Caco-2 (cell line): Measurements from ENCODE around the gene FRMD3. TPM values are rescaled to one million over a fixed set of nuclear protein-coding genes. Genes with fewer than 3 reads are reported as not detected.

ENCODE experiments used
- BruUV-seq: library from RNA; stranded (reverse); fragments of 400-500 nt; replicated peaks from 2 replicates; lab custom pipeline; 2021; lab: Mats Ljungman, UMichigan
- CTCF ChIA-PET: fragments of 300-600 bp; sonication (Branson Sonifier 250); formaldehyde crosslinking; loops from one replicate; lab custom pipeline; 2022; ENCODE audit warnings: antibody characterized with exemption; lab: Charles Lee
- POLR2A ChIA-PET: fragments of 300-600 bp; sonication (Branson Sonifier 250); formaldehyde crosslinking; loops from one replicate; lab custom pipeline; 2022; ENCODE audit warnings: antibody characterized with exemption; lab: Charles Lee
- DNase-seq, 2 experiments: peaks; one replicate each; pipeline versions ENCODE4 v3.0.0 to v3.0.0-alpha.2; 2020 to 2022
- H3K27me3 ChIP-seq: replicated peaks from 2 replicates; pipeline ENCODE4 v1.6.0; 2011; ENCODE audit warnings: low read length; ENCODE audit not compliant: control insufficient read depth, insufficient read depth
- H3K36me3 ChIP-seq: 2 replicates; pipeline ENCODE4 v1.5.1; 2011; ENCODE audit warnings: low read length; ENCODE audit not compliant: control insufficient read depth, insufficient read depth
- H3K4me1 ChIP-seq: fragments of 250-450 bp; sonication (Bioruptor Pico); 2 replicates; pipeline ENCODE4 v1.5.1; 2020; ENCODE audit warnings: mild to moderate bottlenecking
- H3K4me3 ChIP-seq: 2 replicates; pipeline ENCODE4 v1.5.1; 2011; ENCODE audit warnings: low read depth, mild to moderate bottlenecking, control low read depth, low read length
- H3K9me3 ChIP-seq: fragments of 250-450 bp; sonication (Bioruptor Pico); 2 replicates; pipeline ENCODE4 v1.5.1; 2020; ENCODE audit warnings: mild to moderate bottlenecking, moderate library complexity
- H3K27ac Mint-ChIP-seq: one replicate; pipeline ENCODE4 v1.8.0; 2022; ENCODE audit warnings: mixed read lengths; ENCODE audit not compliant: unreplicated experiment
- H3K27me3 Mint-ChIP-seq: one replicate; pipeline ENCODE4 v1.8.0; 2022; ENCODE audit warnings: mixed read lengths; ENCODE audit not compliant: insufficient read depth, unreplicated experiment
- H3K36me3 Mint-ChIP-seq: one replicate; pipeline ENCODE4 v1.8.0; 2022; ENCODE audit warnings: mild to moderate bottlenecking, mixed read lengths; ENCODE audit not compliant: insufficient read depth, unreplicated experiment
- H3K4me1 Mint-ChIP-seq: one replicate; pipeline ENCODE4 v1.8.0; 2022; ENCODE audit warnings: low read depth, mixed read lengths; ENCODE audit not compliant: unreplicated experiment
- H3K4me3 Mint-ChIP-seq: one replicate; pipeline ENCODE4 v1.8.0; 2022; ENCODE audit warnings: mild to moderate bottlenecking, moderate library complexity, mixed read lengths; ENCODE audit not compliant: unreplicated experiment
- H3K9me3 Mint-ChIP-seq: one replicate; pipeline ENCODE4 v1.8.0; 2022; ENCODE audit warnings: mixed read lengths; ENCODE audit not compliant: unreplicated experiment
- CTCF ChIP-seq, 2 experiments: fragments of 200-600 bp in 1 of 2; IDR thresholded peaks; 1 replicate in 1 of 2; 2 replicates in 1 of 2; pipeline versions ENCODE4 v1.5.1 to v1.8.0; 2011 to 2022; ENCODE audit warnings: antibody characterized with exemption in 1 of 2, control low read depth in 1 of 2, inconsistent platforms in 1 of 2, low read depth in 1 of 2, low read length in 1 of 2, mild to moderate bottlenecking in 1 of 2, moderate library complexity in 1 of 2; ENCODE audit not compliant: insufficient read depth in 1 of 2, severe bottlenecking in 1 of 2, unreplicated experiment in 1 of 2
- intact Hi-C: fragments of 100-400 bp; cut with micrococcal nuclease; formaldehyde crosslinking; loops from one replicate; pipeline ENCODE4 v1.10.0; 2022; ENCODE audit not compliant: unreplicated experiment
- total RNA-seq: library from RNA; stranded (reverse); gene quantifications from 2 replicates; pipeline ENCODE4 v1.2.3, GENCODE V29; 2022

FRMD3 gene
- total RNA-seq, 1 experiment from 2014 or later = not detected

DNA sequence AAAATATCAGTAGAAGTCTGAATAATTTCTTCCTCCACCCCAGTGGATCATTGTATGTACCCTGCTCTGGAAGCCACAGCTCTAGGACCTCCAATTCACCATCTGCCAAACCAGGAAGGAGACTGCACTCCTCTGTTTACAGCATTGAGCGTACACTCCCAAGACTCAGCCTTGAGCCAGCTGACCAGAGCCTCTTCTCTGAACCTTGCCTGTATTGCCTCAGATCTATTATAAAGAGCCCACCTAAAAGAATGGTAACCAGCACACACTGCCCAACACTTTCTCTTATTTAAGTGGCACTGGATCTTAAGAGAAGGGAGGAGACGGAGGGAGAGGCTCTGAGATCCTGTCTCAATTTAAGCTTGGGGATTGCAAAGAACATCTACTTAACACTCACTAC is 257.4 kb downstream of the FRMD3 start:
- CTCF ChIA-PET = no interaction called here
- no peaks in the 10 kb centered on the region for H3K9me3 ChIP-seq
- H3K4me1 Mint-ChIP-seq = no peaks in the 10 kb centered on the region
- intact Hi-C loops = no loop called here
- TF ChIP-seq CTCF (IDR thresholded peaks at IDR 0.05; ENCODE audit: insufficient read depth in 1 of 2, low read depth in 1 of 2, low read length in 1 of 2, severe bottlenecking in 1 of 2, unreplicated experiment in 1 of 2) = no peak
- DNase-seq = no peak
- no peaks in the 10 kb centered on the region for H3K4me1 ChIP-seq
- POLR2A ChIA-PET = no interaction called here
- H3K27ac Mint-ChIP-seq = no peak overlapping the region
- no peaks in the 10 kb centered on the region for H3K36me3 Mint-ChIP-seq
- H3K4me3 ChIP-seq = no peak overlapping the region
- H3K4me3 Mint-ChIP-seq = no peak overlapping the region
- BruUV-seq = no TSS peak
- no peaks in the 10 kb centered on the region for H3K36me3 ChIP-seq
- H3K9me3 Mint-ChIP-seq = no peaks in the 10 kb centered on the region
- H3K27me3 ChIP-seq = no peaks in the 10 kb centered on the region
- no peaks in the 10 kb centered on the region for H3K27me3 Mint-ChIP-seq

DNA sequence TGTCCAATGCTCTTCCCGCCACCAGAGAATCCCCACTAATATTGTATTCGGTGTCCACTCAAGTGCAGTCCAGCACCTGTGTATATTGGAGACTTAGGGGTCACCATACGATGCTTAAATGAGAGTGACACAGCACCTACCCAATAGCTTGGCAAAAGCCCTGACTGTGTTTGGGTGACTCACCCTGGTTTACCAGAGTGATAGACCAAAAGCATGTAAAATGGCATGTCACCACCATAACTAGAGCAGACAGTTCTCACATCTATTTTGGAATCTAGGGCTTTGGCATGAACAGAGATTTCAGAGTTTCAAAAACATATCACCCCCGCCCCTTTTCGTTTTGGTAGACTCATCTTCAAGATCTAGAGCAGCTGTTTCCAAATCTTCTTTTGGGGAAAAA is 257.9 kb downstream of the FRMD3 start:
- BruUV-seq = no TSS peak
- no peak overlapping the region for H3K27ac Mint-ChIP-seq
- POLR2A ChIA-PET = no interaction called here

DNA sequence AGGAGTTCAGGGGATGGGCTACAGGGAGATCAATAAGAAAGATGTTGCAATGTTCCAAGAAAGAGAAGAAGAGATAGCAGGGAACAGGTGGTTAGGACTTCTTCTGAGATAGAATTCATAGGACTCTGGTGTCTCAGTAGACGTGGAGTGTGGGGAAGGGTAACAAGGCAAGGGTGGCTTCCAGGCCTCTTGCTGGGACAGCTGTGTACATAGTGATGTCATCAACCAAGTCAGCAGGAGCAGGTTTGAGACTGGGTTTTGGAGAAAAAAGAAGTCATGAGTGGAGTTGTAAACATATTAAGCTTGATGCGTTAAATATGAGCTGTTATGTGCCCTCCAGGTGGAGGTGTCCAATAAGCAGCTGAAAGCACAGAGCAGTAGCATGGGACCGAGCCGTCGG is 263.4 kb downstream of the FRMD3 start:
- no peaks in the 10 kb centered on the region for H3K4me1 Mint-ChIP-seq
- intact Hi-C loops = no loop called here
- ChIA-PET CTCF (no interaction called here), POLR2A (no interaction called here)
- DNase-seq = no peak
- H3K9me3 Mint-ChIP-seq = no peaks in the 10 kb centered on the region
- Histone ChIP-seq H3K4me1 (no peaks in the 10 kb centered on the region), H3K4me3 (no peak overlapping the region), H3K27me3 (no peaks in the 10 kb centered on the region), H3K36me3 (no peaks in the 10 kb centered on the region), H3K9me3 (no peaks in the 10 kb centered on the region)
- H3K36me3 Mint-ChIP-seq = no peaks in the 10 kb centered on the region
- no peak overlapping the region for H3K27ac Mint-ChIP-seq
- no peaks in the 10 kb centered on the region for H3K27me3 Mint-ChIP-seq
- no peak for TF ChIP-seq CTCF (IDR thresholded peaks at IDR 0.05; ENCODE audit: insufficient read depth in 1 of 2, low read depth in 1 of 2, low read length in 1 of 2, severe bottlenecking in 1 of 2, unreplicated experiment in 1 of 2)
- no TSS peak for BruUV-seq
- no peak overlapping the region for H3K4me3 Mint-ChIP-seq

More for the DNA sequence above, 257.9 kb downstream of the FRMD3 start:
- intact Hi-C loops = no loop called here
- Histone ChIP-seq H3K4me3 (no peak overlapping the region), H3K9me3 (no peaks in the 10 kb centered on the region), H3K27me3 (no peaks in the 10 kb centered on the region), H3K36me3 (no peaks in the 10 kb centered on the region), H3K4me1 (no peaks in the 10 kb centered on the region)
- CTCF ChIA-PET = no interaction called here
- no peak for TF ChIP-seq CTCF (IDR thresholded peaks at IDR 0.05; ENCODE audit: insufficient read depth in 1 of 2, low read depth in 1 of 2, low read length in 1 of 2, severe bottlenecking in 1 of 2, unreplicated experiment in 1 of 2)
- no peaks in the 10 kb centered on the region for H3K4me1 Mint-ChIP-seq
- no peaks in the 10 kb centered on the region for H3K27me3 Mint-ChIP-seq
- no peaks in the 10 kb centered on the region for H3K9me3 Mint-ChIP-seq
- H3K4me3 Mint-ChIP-seq = no peak overlapping the region
- H3K36me3 Mint-ChIP-seq = no peaks in the 10 kb centered on the region
- DNase-seq = no peak
